DOHH2 (cell line): ENCODE results near the gene PADI1.

ENCODE experiments used
- H3F3A ChIP-seq: fragments of 200-600 bp; sonication (generic), shearing (Covaris generic); 2 replicates; pipeline ENCODE4 v1.6.0; 2016; ENCODE audit warnings: antibody characterized with exemption, mild to moderate bottlenecking; ENCODE audit not compliant: control insufficient read depth, insufficient read depth
- H3K27ac ChIP-seq: fragments of 200-600 bp; sonication (generic); 2 replicates; pipeline ENCODE4 v1.5.1; 2014; ENCODE audit warnings: low read depth, mild to moderate bottlenecking, low read length, moderate library complexity
- H3K27me3 ChIP-seq: fragments of 200-600 bp; sonication (generic); 2 replicates; pipeline ENCODE4 v1.6.1; 2014; ENCODE audit warnings: mild to moderate bottlenecking, low read length, mixed read lengths; ENCODE audit not compliant: control insufficient read depth
- H3K36me3 ChIP-seq: fragments of 200-600 bp; sonication (generic); 2 replicates; pipeline ENCODE4 v1.6.1; 2014; ENCODE audit warnings: mild to moderate bottlenecking, low read length, moderate library complexity, mixed read lengths; ENCODE audit not compliant: control insufficient read depth
- H3K4me1 ChIP-seq: fragments of 200-600 bp; sonication (generic); 2 replicates; pipeline ENCODE4 v1.6.1; 2014; ENCODE audit warnings: mild to moderate bottlenecking, low read length, mixed read lengths; ENCODE audit not compliant: control insufficient read depth
- H3K4me2 ChIP-seq: fragments of 200-600 bp; sonication (generic); 2 replicates; pipeline ENCODE4 v1.6.0; 2014; ENCODE audit warnings: mild to moderate bottlenecking, low read length, moderate library complexity
- H3K4me3 ChIP-seq: fragments of 200-600 bp; sonication (generic); 2 replicates; pipeline ENCODE4 v1.5.1; 2014; ENCODE audit warnings: mild to moderate bottlenecking, low read length, mixed read lengths
- H3K79me2 ChIP-seq: fragments of 200-600 bp; sonication (generic); 2 replicates; pipeline ENCODE4 v1.6.1; 2014; ENCODE audit warnings: mild to moderate bottlenecking, low read length, mixed read lengths; ENCODE audit not compliant: control insufficient read depth
- H3K9me2 ChIP-seq: fragments of 200-600 bp; sonication (generic); replicated peaks from 2 replicates; pipeline ENCODE4 v1.6.1; 2014; ENCODE audit warnings: mild to moderate bottlenecking, low read length, mixed read lengths; ENCODE audit not compliant: control insufficient read depth
- H3K9me3 ChIP-seq: fragments of 200-600 bp; sonication (generic); 2 replicates; pipeline ENCODE4 v1.6.1; 2014; ENCODE audit warnings: antibody characterized with exemption, low read length, mixed read lengths; ENCODE audit not compliant: control insufficient read depth, insufficient read depth
- H4K20me1 ChIP-seq: fragments of 200-600 bp; sonication (generic); 2 replicates; pipeline ENCODE4 v1.6.0; 2014; ENCODE audit warnings: low read depth, mild to moderate bottlenecking, antibody characterized with exemption, low read length, moderate library complexity; ENCODE audit not compliant: control insufficient read depth, insufficient read depth
- EZH2phosphoT487 ChIP-seq: fragments of 200-600 bp; sonication (generic); IDR thresholded peaks from 2 replicates; pipeline ENCODE4 v1.6.1; 2017; ENCODE audit warnings: borderline replicate concordance, mild to moderate bottlenecking, antibody characterized with exemption, low read length, moderate library complexity, mixed read lengths
- TF ChIP-seq, protein P1 (sequence below): fragments of 200-600 bp; sonication (generic); IDR thresholded peaks from one replicate; pipeline ENCODE4 v1.5.1; 2014; ENCODE audit warnings: antibody characterized with exemption, mild to moderate bottlenecking, low read depth, low read length; ENCODE audit not compliant: poor library complexity, severe bottlenecking

The PADI1 gene

DNA sequence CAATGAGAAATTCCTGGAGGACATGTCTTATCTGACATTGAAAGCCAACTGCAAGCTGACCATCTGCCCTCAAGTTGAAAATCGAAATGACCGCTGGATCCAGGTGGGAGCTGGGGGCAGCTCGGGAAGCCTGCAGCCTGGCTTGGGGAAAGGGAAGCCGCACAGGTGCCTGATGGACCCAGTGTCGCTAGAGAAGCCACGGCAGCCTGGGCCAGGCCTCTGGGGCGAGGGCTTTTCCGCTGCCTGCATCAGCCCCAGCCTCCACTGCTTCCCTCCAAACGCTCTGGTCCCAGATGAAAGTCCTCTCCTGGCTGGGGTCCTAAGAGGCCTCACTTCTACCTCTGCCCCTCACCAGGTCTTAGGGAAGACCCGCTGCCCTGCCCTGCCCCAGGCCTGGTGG is 25.2 kb downstream of the PADI1 start:
- Histone ChIP-seq H3K4me3 (no peak overlapping the region), H3K27me3 (peaks cover 9% of the 10 kb centered on the region; the same call in 1 of the 2 replicates), H3F3A (no peaks in the 10 kb centered on the region), H3K9me2 (no peaks in the 10 kb centered on the region), H3K79me2 (no peaks in the 10 kb centered on the region), H3K36me3 (no peaks in the 10 kb centered on the region), H3K9me3 (no peaks in the 10 kb centered on the region), H3K27ac (no peak overlapping the region), H3K4me1 (peaks cover 7% of the 10 kb centered on the region), H3K4me2 (no peak overlapping the region), H4K20me1 (peaks cover 4% of the 10 kb centered on the region; the same call in 1 of the 2 replicates)
- TF ChIP-seq, protein P1, sequence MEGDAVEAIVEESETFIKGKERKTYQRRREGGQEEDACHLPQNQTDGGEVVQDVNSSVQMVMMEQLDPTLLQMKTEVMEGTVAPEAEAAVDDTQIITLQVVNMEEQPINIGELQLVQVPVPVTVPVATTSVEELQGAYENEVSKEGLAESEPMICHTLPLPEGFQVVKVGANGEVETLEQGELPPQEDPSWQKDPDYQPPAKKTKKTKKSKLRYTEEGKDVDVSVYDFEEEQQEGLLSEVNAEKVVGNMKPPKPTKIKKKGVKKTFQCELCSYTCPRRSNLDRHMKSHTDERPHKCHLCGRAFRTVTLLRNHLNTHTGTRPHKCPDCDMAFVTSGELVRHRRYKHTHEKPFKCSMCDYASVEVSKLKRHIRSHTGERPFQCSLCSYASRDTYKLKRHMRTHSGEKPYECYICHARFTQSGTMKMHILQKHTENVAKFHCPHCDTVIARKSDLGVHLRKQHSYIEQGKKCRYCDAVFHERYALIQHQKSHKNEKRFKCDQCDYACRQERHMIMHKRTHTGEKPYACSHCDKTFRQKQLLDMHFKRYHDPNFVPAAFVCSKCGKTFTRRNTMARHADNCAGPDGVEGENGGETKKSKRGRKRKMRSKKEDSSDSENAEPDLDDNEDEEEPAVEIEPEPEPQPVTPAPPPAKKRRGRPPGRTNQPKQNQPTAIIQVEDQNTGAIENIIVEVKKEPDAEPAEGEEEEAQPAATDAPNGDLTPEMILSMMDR, result no peak
- no peak for TF ChIP-seq EZH2phosphoT487

DNA sequence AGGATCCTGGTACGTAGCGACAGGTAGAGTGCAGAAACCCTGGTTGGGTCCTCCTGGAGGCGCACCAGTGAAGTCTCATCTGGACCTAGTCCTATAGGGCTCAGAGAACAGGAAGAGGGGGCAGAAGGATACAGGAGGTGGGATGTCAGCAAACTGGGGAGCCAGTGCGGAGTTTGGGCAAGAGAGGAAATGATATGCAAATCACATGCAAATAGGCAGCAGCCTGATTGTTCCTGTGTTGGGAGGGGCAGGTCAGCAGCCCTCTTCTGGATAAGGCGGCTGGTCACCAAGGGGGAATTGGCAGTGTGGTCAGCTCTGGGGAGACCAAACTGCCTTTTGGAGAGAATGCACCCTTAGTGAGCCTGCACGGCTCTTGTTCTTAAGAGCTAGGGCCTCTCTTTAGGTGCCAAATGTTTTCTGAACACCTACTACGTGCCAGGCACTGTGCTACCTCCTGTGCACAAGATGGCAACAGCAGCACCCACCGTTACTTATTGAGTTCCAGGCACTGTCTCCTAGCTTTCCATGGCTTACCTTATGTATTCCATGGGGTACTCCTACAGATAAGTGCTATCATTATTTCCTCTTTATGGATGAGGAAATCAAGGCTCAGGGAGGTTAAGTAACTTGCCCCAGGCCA is 25.9 kb downstream of the PADI1 start:
- H3K9me3 ChIP-seq, result no peaks in the 10 kb centered on the region
- peaks cover 9% of the 10 kb centered on the region; the same call in 1 of the 2 replicates for H3K27me3 ChIP-seq
- no peaks in the 10 kb centered on the region for H3K9me2 ChIP-seq
- TF ChIP-seq, protein P1, result no peak
- no peak for TF ChIP-seq EZH2phosphoT487
- H3K4me3 ChIP-seq, result no peak overlapping the region
- peaks cover 4% of the 10 kb centered on the region; the same call in 1 of the 2 replicates for H4K20me1 ChIP-seq
- no peaks in the 10 kb centered on the region for H3K79me2 ChIP-seq
- H3K4me1 ChIP-seq, result peaks cover 7% of the 10 kb centered on the region
- no peak overlapping the region for H3K27ac ChIP-seq
- H3K4me2 ChIP-seq, result no peak overlapping the region
- no peaks in the 10 kb centered on the region for H3F3A ChIP-seq
- no peaks in the 10 kb centered on the region for H3K36me3 ChIP-seq

DNA sequence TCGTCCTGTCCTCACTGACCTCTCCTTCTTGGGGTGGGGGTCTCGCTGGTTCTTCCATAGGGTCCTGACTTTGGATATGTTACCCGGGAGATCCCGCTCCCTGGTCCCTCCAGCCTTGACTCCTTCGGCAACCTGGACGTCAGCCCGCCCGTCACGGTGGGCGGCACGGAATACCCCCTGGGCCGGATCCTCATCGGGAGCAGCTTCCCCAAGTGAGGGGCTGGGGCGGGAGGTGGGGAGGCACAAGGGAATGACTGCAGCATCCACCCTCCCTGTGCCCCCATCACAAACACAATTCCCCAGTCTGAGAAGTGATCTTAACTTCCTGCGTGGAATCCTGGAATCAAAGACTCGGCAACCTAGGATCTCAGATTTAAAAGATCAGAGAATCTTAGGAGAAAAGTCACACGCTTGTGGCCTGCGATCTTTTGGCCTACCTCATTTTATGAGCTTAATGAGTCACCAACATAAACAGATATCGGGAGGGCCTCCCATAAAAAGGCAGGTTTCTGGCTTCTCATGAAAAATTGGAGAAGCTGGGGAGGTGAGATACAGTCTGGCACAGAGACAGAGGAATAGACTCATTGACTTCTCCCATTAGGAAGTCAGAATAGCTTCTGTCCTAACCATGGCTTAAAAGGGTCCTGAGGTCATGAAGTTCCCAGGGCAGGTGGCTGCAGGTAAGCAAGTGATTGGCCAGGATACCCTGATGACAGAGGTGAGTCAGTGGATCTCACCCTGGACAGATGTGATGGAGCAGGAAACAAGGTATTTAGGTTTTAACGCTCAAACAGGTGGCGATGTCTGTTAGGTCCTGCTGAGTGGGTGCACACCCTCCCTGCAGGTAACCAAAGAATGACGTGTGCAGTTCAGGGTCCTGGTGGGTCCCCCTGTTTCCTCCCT is 28.1 kb downstream of the PADI1 start:
- TF ChIP-seq, protein P1, result no peak
- TF ChIP-seq EZH2phosphoT487, result no peak
- H3K27ac ChIP-seq, result no peak overlapping the region

More for the DNA sequence above, 28.1 kb downstream of the PADI1 start:
- H3K27me3 ChIP-seq, result peaks cover 9% of the 10 kb centered on the region; the same call in 1 of the 2 replicates
- H3K4me2 ChIP-seq, result no peak overlapping the region
- peaks cover 4% of the 10 kb centered on the region; the same call in 1 of the 2 replicates for H4K20me1 ChIP-seq
- no peak overlapping the region for H3K4me3 ChIP-seq
- H3F3A ChIP-seq, result no peaks in the 10 kb centered on the region
- no peaks in the 10 kb centered on the region for H3K36me3 ChIP-seq
- H3K9me2 ChIP-seq, result no peaks in the 10 kb centered on the region
- no peaks in the 10 kb centered on the region for H3K79me2 ChIP-seq
- H3K9me3 ChIP-seq, result no peaks in the 10 kb centered on the region
- H3K4me1 ChIP-seq, result peaks cover 7% of the 10 kb centered on the region
